CD8-positive, alpha-beta memory T cell (primary cell): Measurements from ENCODE around the gene RNF166. TPM values are rescaled to one million over a fixed set of nuclear protein-coding genes. Genes with fewer than 3 reads are reported as not detected.

ENCODE experiments used
- CTCF ChIA-PET: fragments of 350-600 bp; sonication (Branson Sonifier 250); formaldehyde crosslinking; loops from one replicate; lab custom pipeline; 2021; ENCODE audit warnings: antibody characterized with exemption; lab: Charles Lee
- POLR2A ChIA-PET: fragments of 350-600 bp; sonication (Branson Sonifier 250); formaldehyde crosslinking; loops from one replicate; lab custom pipeline; 2021; ENCODE audit warnings: antibody characterized with exemption; lab: Charles Lee
- DNase-seq, 5 donors: peaks; one replicate each; pipeline versions ENCODE4 v3.0.0 to v3.0.0-alpha.2; 2020 to 2022; ENCODE audit warnings: mixed read lengths in 1 of 5
- H3K27ac ChIP-seq: one replicate; pipeline ENCODE4 v1.7.0; 2013; ENCODE audit warnings: low read depth, mild to moderate bottlenecking, low read length, moderate library complexity
- H3K27me3 ChIP-seq: 2 replicates; pipeline ENCODE4 v1.7.0; 2013; ENCODE audit warnings: low read length, mild to moderate bottlenecking; ENCODE audit not compliant: insufficient read depth, poor library complexity, severe bottlenecking
- H3K36me3 ChIP-seq: 2 replicates; pipeline ENCODE4 v1.7.0; 2013; ENCODE audit warnings: mild to moderate bottlenecking, low read length, moderate library complexity; ENCODE audit not compliant: insufficient read depth
- H3K4me1 ChIP-seq: 2 replicates; pipeline ENCODE4 v1.7.0; 2013; ENCODE audit warnings: mild to moderate bottlenecking, low read length, moderate library complexity; ENCODE audit not compliant: insufficient read depth
- H3K4me3 ChIP-seq: 2 replicates; pipeline ENCODE4 v1.7.0; 2013; ENCODE audit warnings: mild to moderate bottlenecking, low read length
- H3K9me3 ChIP-seq: 2 replicates; pipeline ENCODE4 v1.7.0; 2013; ENCODE audit warnings: mild to moderate bottlenecking, low read length
- H3K27ac Mint-ChIP-seq, 8 donors: one replicate each; pipeline ENCODE4 v1.8.0; 2020 to 2021; ENCODE audit warnings: mixed read lengths in 8 of 8, mild to moderate bottlenecking in 6 of 8, inconsistent platforms in 3 of 8, moderate library complexity in 3 of 8
- H3K27me3 Mint-ChIP-seq, 2 donors: one replicate each; pipeline ENCODE4 v1.8.0; 2020 to 2021; ENCODE audit warnings: mixed read lengths in 2 of 2, mild to moderate bottlenecking in 1 of 2, moderate library complexity in 1 of 2
- H3K36me3 Mint-ChIP-seq, 3 donors: one replicate each; pipeline ENCODE4 v1.8.0; 2020 to 2021; ENCODE audit warnings: mixed read lengths in 3 of 3, inconsistent platforms in 1 of 3, mild to moderate bottlenecking in 1 of 3
- H3K4me1 Mint-ChIP-seq, 3 donors: one replicate each; pipeline ENCODE4 v1.8.0; 2020 to 2021; ENCODE audit warnings: mixed read lengths in 3 of 3, inconsistent platforms in 1 of 3, mild to moderate bottlenecking in 1 of 3
- H3K4me3 Mint-ChIP-seq, 7 donors: one replicate each; pipeline ENCODE4 v1.8.0; 2020 to 2021; ENCODE audit warnings: mixed read lengths in 7 of 7, mild to moderate bottlenecking in 6 of 7, moderate library complexity in 4 of 7, inconsistent platforms in 2 of 7
- H3K9me3 Mint-ChIP-seq, 5 donors: one replicate each; pipeline ENCODE4 v1.8.0; 2020 to 2022; ENCODE audit warnings: mixed read lengths in 5 of 5, mild to moderate bottlenecking in 3 of 5, moderate library complexity in 2 of 5, inconsistent platforms in 1 of 5
- polyA plus RNA-seq: library from polyadenylated mRNA; unstranded; fragments of 300-500 nt; fragmentation: Illumina TruSeq; gene quantifications from one replicate; pipeline ENCODE4 v1.2.3, GENCODE V29; 2021
- total RNA-seq, 2 experiments: library from RNA; stranded (reverse); gene quantifications; one replicate each; pipeline ENCODE4 v1.2.3, GENCODE V29; 2021

Gene RNF166
- total and polyA plus RNA-seq, 3 experiments from 2014 or later, result 51.7 to 122 (median 56.2) TPM

DNA sequence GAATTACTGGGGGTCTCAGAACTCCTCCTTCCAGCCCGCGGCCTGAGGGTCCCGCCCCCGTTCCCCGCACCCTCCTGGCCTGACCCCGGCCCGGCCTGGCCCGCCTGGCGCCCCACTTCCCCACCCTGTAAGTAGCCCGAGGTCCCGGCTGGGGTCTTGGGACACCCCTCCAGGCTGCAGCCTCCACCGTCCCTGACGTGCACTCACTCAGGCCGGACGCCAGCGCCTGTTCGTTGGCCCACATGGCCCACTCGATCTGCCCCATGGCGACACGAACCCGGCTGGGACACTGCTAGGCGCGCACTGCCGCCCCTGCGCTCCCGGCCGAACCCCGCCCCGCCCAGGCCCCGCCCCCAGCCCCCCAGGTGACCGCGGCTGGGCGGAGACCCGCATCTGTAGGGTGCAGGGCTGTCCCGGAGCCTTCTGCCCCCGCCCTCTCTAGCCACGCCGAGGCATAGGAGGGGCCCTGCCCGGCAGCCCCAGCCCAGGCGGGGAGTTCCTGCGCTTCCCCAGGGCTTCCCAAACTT, 55.4 kb downstream of the RNF166 start, which contains the start of gene CYBA:
CYBA (minus strand) TSS at position 305 of the 527 bp plus-strand sequence; CDS start at position 265, 40 bp downstream.
- ChIA-PET CTCF (interaction anchor here (1.9 kb wide), 1 partner anchor 87 kb away, joined by 5 read pairs; no protein-coding TSS in a partner anchor), POLR2A (interaction anchor here (0.5 to 3.3 kb wide), 4 partner anchors 9 to 51 kb away, joined by 3 to 9 read pairs (median 5); no protein-coding TSS in a partner anchor)
- H3K4me1 ChIP-seq, result peaks cover 24% of the 10 kb centered on the region
- peak within 1 kb of the TSS; percentile 96 for H3K4me3 ChIP-seq
- Mint-ChIP-seq H3K27ac (peak within 1 kb of the TSS; percentile 80 to 100 (median 95)), H3K36me3 (peaks cover 0 to 48% (median 0%) of the 10 kb centered on the region in 3 donors), H3K4me1 (peaks cover 13 to 39% (median 13%) of the 10 kb centered on the region in 3 donors), H3K27me3 (peaks cover 0 to 2% of the 10 kb centered on the region in 2 donors), H3K4me3 (peak within 1 kb of the TSS; percentile 90 to 98 (median 95)), H3K9me3 (no peaks in the 10 kb centered on the region)
- peak; percentile 76 to 90 (median 83) for DNase-seq
- peak within 1 kb of the TSS; percentile 95 for H3K27ac ChIP-seq
- no peaks in the 10 kb centered on the region for H3K9me3 ChIP-seq
- H3K36me3 ChIP-seq, result peaks cover 5% of the 10 kb centered on the region
- no peaks in the 10 kb centered on the region for H3K27me3 ChIP-seq

DNA sequence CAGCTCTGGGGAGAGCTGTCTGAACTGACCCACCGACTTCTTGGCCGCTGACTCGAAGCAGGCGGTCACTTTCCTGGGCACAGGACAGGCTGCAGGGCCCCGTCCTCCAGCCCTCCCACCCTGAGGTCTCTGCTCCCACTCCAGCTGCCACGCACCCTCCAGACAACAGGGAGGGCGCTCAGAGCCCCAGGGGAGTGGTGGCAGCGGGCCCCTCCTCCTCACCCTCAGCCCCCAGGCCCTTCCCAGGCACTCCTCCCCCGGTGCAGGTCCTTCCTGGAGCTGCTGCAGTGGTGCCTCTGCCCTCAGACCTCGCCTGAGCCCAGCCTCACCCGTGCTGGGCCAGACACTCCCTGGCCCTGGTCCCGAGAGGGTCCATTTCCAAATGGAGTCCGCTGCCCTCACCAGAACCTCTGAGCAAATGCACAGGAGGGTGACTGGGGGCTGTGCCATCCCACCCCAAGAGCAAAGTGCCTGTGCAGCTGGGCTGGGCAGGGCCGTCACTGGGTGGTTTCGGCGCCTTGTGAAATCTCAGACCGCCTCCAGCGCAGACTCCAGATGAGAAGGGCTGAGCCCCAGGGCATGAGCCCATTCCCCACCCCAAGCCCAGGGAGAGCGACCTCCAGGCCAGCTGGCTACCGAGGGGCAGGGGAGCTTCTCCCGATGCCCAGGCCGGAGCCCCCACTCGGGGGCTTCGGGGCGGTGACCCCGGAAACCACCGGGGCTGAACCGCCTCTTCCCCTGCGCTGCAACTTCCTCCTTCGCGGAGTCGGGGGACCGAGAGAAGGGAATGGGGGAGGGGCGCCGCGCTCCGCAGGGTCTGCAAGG, 56.1 kb downstream of the RNF166 start:
- CTCF ChIA-PET, result interaction anchor here (0.8 to 1.9 kb wide), 3 partner anchors 30 to 87 kb away, joined by 3 to 6 read pairs (median 5); no protein-coding TSS in a partner anchor
- peak overlapping the region; percentile 96 for H3K4me3 ChIP-seq
- peaks cover 14 to 43% (median 16%) of the 10 kb centered on the region in 3 donors for H3K4me1 Mint-ChIP-seq

DNA sequence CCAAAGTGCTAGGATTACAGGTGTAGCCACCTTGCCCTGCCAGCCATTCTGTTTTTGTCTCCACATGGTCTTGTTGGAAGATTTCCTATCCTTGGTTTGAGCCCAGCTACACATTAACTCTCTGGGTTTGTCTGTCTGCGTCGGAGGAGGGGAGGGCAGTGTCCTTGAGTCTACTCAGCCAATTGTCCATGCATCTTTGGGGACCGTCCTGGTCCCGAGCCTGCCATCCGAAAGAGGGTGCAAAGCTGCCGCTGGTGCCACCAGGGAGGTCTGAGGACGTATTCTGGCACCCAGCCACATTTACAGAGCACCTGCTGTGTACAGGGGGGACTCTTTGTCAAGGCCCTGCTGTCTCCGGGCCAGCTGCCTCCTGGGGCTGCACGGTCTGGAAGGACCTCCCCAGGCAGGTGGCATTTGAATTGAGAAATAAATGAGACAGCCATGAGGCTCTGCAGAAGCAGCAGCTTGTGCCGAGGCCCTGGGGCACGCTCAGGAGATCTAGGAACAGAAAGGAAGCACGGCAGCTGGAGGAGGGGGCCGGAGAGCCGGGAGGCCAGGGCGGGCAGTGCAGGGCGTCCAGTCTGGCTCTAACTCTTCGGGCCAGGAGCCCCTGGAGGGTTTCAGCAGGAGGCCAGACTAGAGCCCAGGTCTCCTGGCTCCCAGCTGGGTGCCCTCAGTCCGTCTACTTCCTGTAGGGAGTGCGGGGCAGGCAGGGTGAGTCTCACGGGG, 56.8 kb downstream of the RNF166 start:
- no peaks in the 10 kb centered on the region for H3K9me3 Mint-ChIP-seq
- POLR2A ChIA-PET, result interaction anchor here (0.6 to 3.3 kb wide), 10 partner anchors 9 to 162 kb away, joined by 3 to 9 read pairs (median 3); partner anchors contain the start of gene APRT
- peak overlapping the region; percentile 25 to 98 (median 87) for H3K27ac Mint-ChIP-seq
- H3K36me3 ChIP-seq, result peaks cover 5% of the 10 kb centered on the region
- H3K4me3 ChIP-seq, result peak overlapping the region; percentile 96
- peak overlapping the region; percentile 95 for H3K27ac ChIP-seq
- DNase-seq, result no peak
- peaks cover 0 to 53% (median 0%) of the 10 kb centered on the region in 3 donors for H3K36me3 Mint-ChIP-seq
- peaks cover 18 to 48% (median 21%) of the 10 kb centered on the region in 3 donors for H3K4me1 Mint-ChIP-seq
- CTCF ChIA-PET, result interaction anchor here (0.8 to 1.9 kb wide), 4 partner anchors 29 to 88 kb away, joined by 3 to 6 read pairs (median 4); no protein-coding TSS in a partner anchor
- no peaks in the 10 kb centered on the region for H3K27me3 ChIP-seq
- no peaks in the 10 kb centered on the region for H3K9me3 ChIP-seq
- peak overlapping the region; percentile 90 to 98 (median 95) for H3K4me3 Mint-ChIP-seq
- peaks cover 0 to 2% of the 10 kb centered on the region in 2 donors for H3K27me3 Mint-ChIP-seq
- H3K4me1 ChIP-seq, result peaks cover 24% of the 10 kb centered on the region

More for the DNA sequence above, 56.1 kb downstream of the RNF166 start:
- Histone ChIP-seq H3K4me1 (peaks cover 24% of the 10 kb centered on the region), H3K27me3 (no peaks in the 10 kb centered on the region), H3K9me3 (no peaks in the 10 kb centered on the region), H3K36me3 (peaks cover 5% of the 10 kb centered on the region), H3K27ac (peak overlapping the region; percentile 95)
- peak overlapping the region; percentile 67 to 98 (median 94) for H3K27ac Mint-ChIP-seq
- peak in 4 of 5 donors; percentile 30 to 71 (median 54) for DNase-seq
- no peaks in the 10 kb centered on the region for H3K9me3 Mint-ChIP-seq
- peaks cover 0 to 53% (median 0%) of the 10 kb centered on the region in 3 donors for H3K36me3 Mint-ChIP-seq
- H3K27me3 Mint-ChIP-seq, result peaks cover 0 to 2% of the 10 kb centered on the region in 2 donors
- POLR2A ChIA-PET, result interaction anchor here (0.8 to 3.3 kb wide), 5 partner anchors 10 to 162 kb away, joined by 3 to 9 read pairs (median 3); partner anchors contain the start of gene APRT
- H3K4me3 Mint-ChIP-seq, result peak overlapping the region; percentile 90 to 98 (median 95)

DNA sequence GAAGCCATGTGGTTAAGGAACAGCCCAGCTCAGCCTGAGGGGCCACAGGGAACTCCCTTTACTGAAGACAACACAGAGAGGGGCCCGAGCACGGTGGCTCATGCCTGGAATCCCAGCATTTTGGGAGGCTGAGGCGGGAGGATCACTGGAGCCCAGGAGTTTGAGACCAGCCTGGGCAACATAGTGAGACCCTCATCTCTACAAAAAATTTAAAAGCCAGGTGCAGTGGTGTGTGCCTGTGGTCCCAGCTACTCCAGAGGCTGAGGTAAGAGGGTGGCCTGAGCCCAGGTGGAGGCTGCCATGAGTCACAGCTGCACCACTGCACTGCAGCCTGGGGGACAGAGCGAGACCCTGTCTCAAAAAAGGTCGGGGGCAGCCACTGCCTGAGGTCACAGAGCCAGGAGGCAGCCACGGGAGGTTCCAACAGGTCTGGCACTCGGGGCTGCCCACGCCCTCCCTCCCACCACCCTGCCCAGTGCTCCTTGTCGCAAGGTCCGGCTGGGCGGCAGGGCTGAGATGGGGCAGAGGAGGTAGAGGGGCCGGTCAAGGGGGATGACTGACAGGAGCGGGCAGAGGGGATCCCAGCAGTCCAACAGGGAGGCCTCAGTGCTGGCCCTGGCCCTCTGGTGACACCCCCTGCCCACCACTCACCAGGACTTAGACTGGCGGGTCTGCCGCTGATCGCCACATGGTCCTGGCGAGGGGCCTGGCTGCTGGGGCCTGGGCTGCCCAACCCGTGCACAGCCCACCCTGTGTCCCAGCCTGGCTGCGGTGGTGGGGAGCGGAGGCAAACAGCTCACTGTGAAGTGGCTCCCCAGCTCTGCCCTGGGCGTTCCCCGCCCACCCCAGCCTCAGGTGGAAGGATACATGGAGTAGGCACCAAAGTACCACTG, 58.8 kb downstream of the RNF166 start:
- Mint-ChIP-seq H3K27ac (peak overlapping the region in 4 of 8 donors; percentile 33 to 92 (median 56)), H3K4me1 (peaks cover 20 to 53% (median 26%) of the 10 kb centered on the region in 3 donors), H3K36me3 (peaks cover 0 to 56% (median 4%) of the 10 kb centered on the region in 3 donors), H3K9me3 (no peaks in the 10 kb centered on the region), H3K4me3 (peak overlapping the region in 4 of 7 donors; percentile 8 to 73 (median 40)), H3K27me3 (peaks cover 0 to 2% of the 10 kb centered on the region in 2 donors)
- ChIA-PET POLR2A (no interaction called here), CTCF (interaction anchor here (2.7 kb wide), 1 partner anchor 15 kb away, joined by 5 read pairs; no protein-coding TSS in a partner anchor)
- Histone ChIP-seq H3K36me3 (peaks cover 5% of the 10 kb centered on the region), H3K9me3 (no peaks in the 10 kb centered on the region), H3K4me3 (no peak overlapping the region), H3K4me1 (peaks cover 24% of the 10 kb centered on the region), H3K27me3 (no peaks in the 10 kb centered on the region), H3K27ac (no peak overlapping the region)
- peak in 1 of 5 donors; percentile 38 for DNase-seq

Other genes starting within 250 kb of the RNF166 start
- gene ZC3H18, start 136.0 kb downstream of the RNF166 start, total RNA-seq, result 100 to 1,000 TPM in 1 of 2 experiments, 10 to 100 TPM in 1; 91.4 to 102 TPM
- gene ZC3H18, start 136.0 kb downstream of the RNF166 start, polyA plus RNA-seq, result 21.6 TPM
- gene IL17C, start 67.8 kb downstream of the RNF166 start, total RNA-seq, result under 1 TPM in 1 of 2 experiments, not detected in 1; 0.22 TPM
- not detected for gene IL17C, start 67.8 kb downstream of the RNF166 start, polyA plus RNA-seq
- 100 to 1,000 TPM; 208 to 237 TPM for gene CYBA, start 55.4 kb downstream of the RNF166 start, total RNA-seq
- gene CYBA, start 55.4 kb downstream of the RNF166 start, polyA plus RNA-seq, result 1,129 TPM
- 10 to 100 TPM; 58.0 to 59.7 TPM for gene MVD, start 43.3 kb downstream of the RNF166 start, total RNA-seq
- gene MVD, start 43.3 kb downstream of the RNF166 start, polyA plus RNA-seq, result 25.6 TPM
- 1 to 10 TPM; 2.2 to 2.8 TPM for gene SNAI3, start 19.9 kb downstream of the RNF166 start, total RNA-seq
- 13.5 TPM for gene SNAI3, start 19.9 kb downstream of the RNF166 start, polyA plus RNA-seq
- gene CTU2, start 95 bp upstream of the RNF166 start, total RNA-seq, result 10 to 100 TPM; 68.6 to 69.0 TPM
- 21.6 TPM for gene CTU2, start 95 bp upstream of the RNF166 start, polyA plus RNA-seq
- gene PIEZO1, start 78.8 kb upstream of the RNF166 start, total RNA-seq, result 100 to 1,000 TPM; 215 to 230 TPM
- gene PIEZO1, start 78.8 kb upstream of the RNF166 start, polyA plus RNA-seq, result 58.4 TPM
- gene CDT1, start 97.4 kb upstream of the RNF166 start, total RNA-seq, result 100 to 1,000 TPM in 1 of 2 experiments, 10 to 100 TPM in 1; 97.6 to 106 TPM
- gene CDT1, start 97.4 kb upstream of the RNF166 start, polyA plus RNA-seq, result 0.26 TPM
- gene APRT, start 105.5 kb upstream of the RNF166 start, total RNA-seq, result 100 to 1,000 TPM; 338 to 348 TPM
- gene APRT, start 105.5 kb upstream of the RNF166 start, polyA plus RNA-seq, result 490 TPM
- gene GALNS, start 150.5 kb upstream of the RNF166 start, total RNA-seq, result 10 to 100 TPM; 19.2 to 22.5 TPM
- 13.0 TPM for gene GALNS, start 150.5 kb upstream of the RNF166 start, polyA plus RNA-seq
- gene TRAPPC2L, start 150.7 kb upstream of the RNF166 start, total RNA-seq, result 100 to 1,000 TPM in 1 of 2 experiments, 10 to 100 TPM in 1; 90.0 to 104 TPM
- gene TRAPPC2L, start 150.7 kb upstream of the RNF166 start, polyA plus RNA-seq, result 106 TPM
- gene PABPN1L, start 160.3 kb upstream of the RNF166 start, total RNA-seq, result not detected
- gene PABPN1L, start 160.3 kb upstream of the RNF166 start, polyA plus RNA-seq, result not detected